ENCODE results near the gene RBP5.

Gene RBP5

GRCh38 chr12:7150356-7150755, 21.7 kb upstream of the RBP5 start:
- H3K4me2 ChIP-seq: no peak overlapping the region
- no peaks in the 10 kb centered on the region for H3K27me3 ChIP-seq
- H3K4me3 ChIP-seq: no peak overlapping the region
- peaks cover 94% of the 10 kb centered on the region for H3K36me3 ChIP-seq
- no peaks in the 10 kb centered on the region for H4K20me1 ChIP-seq
- no peak overlapping the region for H3K27ac ChIP-seq
- no peak overlapping the region for H3K9ac ChIP-seq
- no peaks in the 10 kb centered on the region for H3K9me3 ChIP-seq
- peaks cover 14% of the 10 kb centered on the region for H3K4me1 ChIP-seq
- TF ChIP-seq Cebpa-rat (IDR thresholded peaks at IDR 0.05): no peak

DNA sequence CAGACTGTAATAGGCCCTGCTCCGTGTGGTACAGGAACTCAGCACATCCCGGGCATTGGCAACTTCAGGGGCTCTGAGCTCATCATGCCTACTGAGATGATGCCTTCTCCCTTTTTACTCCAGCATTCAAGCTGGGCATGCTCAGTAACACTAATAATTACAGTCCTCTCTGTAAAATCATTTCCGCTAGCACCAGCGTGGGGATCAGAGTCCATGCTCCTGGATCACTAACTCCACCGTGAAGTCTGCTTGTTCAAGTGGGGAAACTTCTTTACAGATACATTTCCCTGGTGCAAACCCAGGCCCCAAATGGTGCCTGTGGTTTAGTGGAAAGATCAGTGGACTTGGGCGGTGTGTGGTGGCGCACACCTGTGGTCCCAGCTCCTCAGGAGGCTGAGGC, 18.2 kb upstream of the RBP5 start:
- H3K9ac ChIP-seq: no peak overlapping the region
- H3K27ac ChIP-seq: no peak overlapping the region
- no peaks in the 10 kb centered on the region for H3K27me3 ChIP-seq
- H3K36me3 ChIP-seq: peaks cover 89% of the 10 kb centered on the region
- H3K4me1 ChIP-seq: no peaks in the 10 kb centered on the region
- H3K4me3 ChIP-seq: no peak overlapping the region
- no peaks in the 10 kb centered on the region for H4K20me1 ChIP-seq
- no peaks in the 10 kb centered on the region for H3K9me3 ChIP-seq
- no peak overlapping the region for H3K4me2 ChIP-seq
- TF ChIP-seq Cebpa-rat (IDR thresholded peaks at IDR 0.05): no peak

- H3K4me3 ChIP-seq: no peak overlapping the region
- peaks cover 89% of the 10 kb centered on the region for H3K36me3 ChIP-seq
- H3K9ac ChIP-seq: no peak overlapping the region
- no peak overlapping the region for H3K4me2 ChIP-seq
- no peaks in the 10 kb centered on the region for H3K4me1 ChIP-seq
- TF ChIP-seq Cebpa-rat (IDR thresholded peaks at IDR 0.05): no peak
- H3K9me3 ChIP-seq: no peaks in the 10 kb centered on the region
- H3K27ac ChIP-seq: no peak overlapping the region
- H4K20me1 ChIP-seq: no peaks in the 10 kb centered on the region
- H3K27me3 ChIP-seq: no peaks in the 10 kb centered on the region
Observed at GRCh38 chr12:7146228-7146627, 17.5 kb upstream of the RBP5 start.

GRCh38 chr12:7145671-7146070, 17.0 kb upstream of the RBP5 start:
- Histone ChIP-seq H3K4me2 (no peak overlapping the region), H3K9ac (no peak overlapping the region), H3K9me3 (no peaks in the 10 kb centered on the region), H3K4me1 (no peaks in the 10 kb centered on the region), H4K20me1 (no peaks in the 10 kb centered on the region), H3K36me3 (peaks cover 87% of the 10 kb centered on the region), H3K4me3 (no peak overlapping the region), H3K27ac (no peak overlapping the region), H3K27me3 (no peaks in the 10 kb centered on the region)
- no peak for TF ChIP-seq Cebpa-rat (IDR thresholded peaks at IDR 0.05)

DNA sequence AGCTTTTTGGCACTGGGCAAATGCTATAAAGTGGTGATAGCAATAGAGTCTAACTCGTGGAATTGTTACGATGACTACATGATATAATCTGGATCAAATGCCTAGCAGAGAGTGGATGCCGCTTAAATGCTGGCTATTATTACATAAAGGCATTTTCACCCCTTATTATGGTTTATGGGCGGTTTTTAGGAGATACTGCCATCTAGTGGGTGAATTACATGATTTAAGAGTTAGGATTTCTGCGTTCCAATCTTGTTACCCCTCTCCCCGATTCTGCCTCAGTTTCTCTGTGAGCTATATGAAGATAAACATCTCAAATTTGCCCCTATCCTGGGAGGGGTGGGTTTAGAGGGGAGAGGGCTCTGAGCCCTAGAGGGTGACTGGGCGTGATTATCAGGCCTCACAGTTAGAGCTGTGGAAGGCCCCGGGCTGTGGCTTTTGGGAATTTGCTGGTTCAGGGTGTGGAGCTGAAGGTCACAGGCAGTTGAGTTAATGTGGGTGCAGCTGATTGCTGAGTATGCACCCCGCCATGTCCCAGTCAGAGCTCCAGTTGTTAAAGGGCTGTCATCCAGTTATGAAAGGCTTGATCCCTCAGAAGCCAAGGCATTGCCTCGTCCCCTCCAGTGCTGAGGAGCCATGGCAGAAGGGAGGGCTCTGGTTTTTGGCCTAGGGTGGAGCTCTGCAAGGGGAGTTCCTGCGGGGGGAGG, 15.9 kb upstream of the RBP5 start:
- Histone ChIP-seq H3K4me3 (no peak overlapping the region), H3K4me1 (no peaks in the 10 kb centered on the region), H3K9ac (no peak overlapping the region), H3K4me2 (no peak overlapping the region), H4K20me1 (no peaks in the 10 kb centered on the region), H3K9me3 (no peaks in the 10 kb centered on the region), H3K36me3 (peaks cover 87% of the 10 kb centered on the region), H3K27ac (no peak overlapping the region), H3K27me3 (no peaks in the 10 kb centered on the region)
- TF ChIP-seq Cebpa-rat (IDR thresholded peaks at IDR 0.05): no peak

- Histone ChIP-seq H4K20me1 (no peaks in the 10 kb centered on the region), H3K4me3 (no peak overlapping the region), H3K36me3 (peaks cover 87% of the 10 kb centered on the region), H3K9me3 (no peaks in the 10 kb centered on the region), H3K27me3 (no peaks in the 10 kb centered on the region), H3K9ac (no peak overlapping the region), H3K27ac (no peak overlapping the region), H3K4me1 (no peaks in the 10 kb centered on the region), H3K4me2 (no peak overlapping the region)
- TF ChIP-seq Cebpa-rat (IDR thresholded peaks at IDR 0.05): no peak
Observed at GRCh38 chr12:7143564-7143963, 14.9 kb upstream of the RBP5 start.

DNA sequence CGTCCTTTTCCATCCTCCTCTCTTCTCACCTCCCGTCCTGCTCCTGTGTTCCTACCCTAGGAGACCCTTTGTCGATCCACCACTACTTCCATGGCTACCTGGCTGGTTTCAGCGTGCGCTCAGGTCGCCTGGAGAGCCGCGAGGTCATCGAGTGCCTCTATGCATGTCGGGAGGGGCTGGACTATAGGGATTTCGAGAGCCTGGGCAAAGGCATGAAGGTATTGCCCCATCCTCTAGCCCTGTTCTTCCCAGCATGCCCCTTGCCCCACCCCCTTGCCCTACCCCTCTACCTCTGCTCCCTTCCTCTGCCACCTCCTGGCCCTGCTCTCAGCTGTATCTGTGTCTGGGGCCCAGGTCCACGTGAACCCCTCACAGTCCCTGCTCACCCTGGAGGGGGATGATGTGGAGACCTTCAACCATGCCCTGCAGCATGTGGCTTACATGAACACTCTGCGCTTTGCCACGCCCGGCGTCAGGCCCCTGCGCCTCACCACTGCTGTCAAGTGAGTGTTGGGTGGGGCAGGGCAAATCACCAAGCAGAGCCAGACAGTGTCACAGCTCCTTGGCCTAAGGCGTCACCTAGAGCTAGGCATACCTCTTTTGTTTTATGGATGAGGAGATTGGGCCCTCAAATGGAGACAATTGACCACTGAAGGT, 14.2 kb upstream of the RBP5 start:
- H3K4me2 ChIP-seq: no peak overlapping the region
- H3K9me3 ChIP-seq: no peaks in the 10 kb centered on the region
- H3K4me1 ChIP-seq: no peaks in the 10 kb centered on the region
- H3K36me3 ChIP-seq: peaks cover 87% of the 10 kb centered on the region
- H3K27me3 ChIP-seq: no peaks in the 10 kb centered on the region
- no peak overlapping the region for H3K9ac ChIP-seq
- no peak overlapping the region for H3K27ac ChIP-seq
- H3K4me3 ChIP-seq: no peak overlapping the region
- TF ChIP-seq Cebpa-rat (IDR thresholded peaks at IDR 0.05): no peak
- H4K20me1 ChIP-seq: no peaks in the 10 kb centered on the region

DNA sequence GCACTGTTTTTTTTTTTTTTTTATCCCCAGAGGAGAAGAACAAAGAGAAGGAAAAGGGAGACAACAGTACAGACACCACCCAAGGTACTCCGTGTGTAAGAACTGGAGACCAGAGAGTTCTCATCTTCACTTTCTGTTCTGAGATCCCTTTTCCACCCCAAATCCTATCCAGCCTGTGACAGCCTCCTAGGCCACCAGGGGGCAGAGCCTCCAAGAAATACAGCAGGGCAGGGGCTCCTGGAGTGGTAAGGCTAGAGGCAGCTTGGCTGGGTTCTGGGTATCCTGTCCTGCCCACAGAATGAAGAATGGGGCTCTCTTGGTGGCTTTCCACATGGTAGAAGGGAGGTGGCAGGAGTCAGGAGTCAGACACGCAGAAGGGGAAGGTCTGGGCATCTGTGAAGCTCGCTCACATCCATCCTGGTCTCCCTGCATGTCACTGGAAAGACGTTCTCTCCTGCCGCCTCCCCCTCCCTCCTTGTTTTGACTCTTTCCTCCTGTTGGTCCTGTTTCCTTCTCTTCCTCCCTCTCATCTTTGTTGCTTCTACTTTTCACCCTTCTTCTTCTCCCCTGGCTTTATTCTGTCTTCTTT, 13.5 kb upstream of the RBP5 start:
- Histone ChIP-seq H3K4me3 (no peak overlapping the region), H4K20me1 (no peaks in the 10 kb centered on the region), H3K4me2 (no peak overlapping the region), H3K4me1 (no peaks in the 10 kb centered on the region), H3K27ac (no peak overlapping the region), H3K9me3 (no peaks in the 10 kb centered on the region), H3K9ac (no peak overlapping the region), H3K36me3 (peaks cover 89% of the 10 kb centered on the region), H3K27me3 (no peaks in the 10 kb centered on the region)
- no peak for TF ChIP-seq Cebpa-rat (IDR thresholded peaks at IDR 0.05)

GRCh38 chr12:7141351-7142005, 12.8 kb upstream of the RBP5 start:
- Histone ChIP-seq H3K9ac (no peak overlapping the region), H3K4me2 (no peak overlapping the region), H3K27me3 (no peaks in the 10 kb centered on the region), H3K36me3 (peaks cover 89% of the 10 kb centered on the region), H3K4me3 (no peak overlapping the region), H3K9me3 (no peaks in the 10 kb centered on the region), H3K27ac (no peak overlapping the region), H4K20me1 (no peaks in the 10 kb centered on the region), H3K4me1 (no peaks in the 10 kb centered on the region)
- TF ChIP-seq Cebpa-rat (IDR thresholded peaks at IDR 0.05): no peak

DNA sequence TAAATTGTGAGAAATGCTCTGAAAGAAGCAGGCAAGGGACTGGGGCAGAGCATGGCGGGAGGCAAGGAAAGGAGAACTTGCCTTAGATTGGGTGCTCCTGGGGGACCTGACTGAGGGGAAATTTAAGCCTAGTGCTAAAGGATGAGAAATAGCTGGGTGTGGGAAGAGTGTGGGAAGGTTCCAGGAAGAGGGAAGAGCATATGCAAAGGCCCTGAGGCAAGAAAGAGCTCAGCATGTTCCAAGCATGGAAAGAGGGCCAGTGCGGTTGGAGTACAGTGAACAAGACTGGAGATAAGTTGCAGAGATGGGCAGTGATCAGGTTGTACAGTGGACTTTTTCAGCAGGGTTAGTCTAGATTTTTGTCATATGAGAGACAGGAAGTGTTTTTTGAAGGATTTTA, 10.5 kb upstream of the RBP5 start:
- no peak for TF ChIP-seq Cebpa-rat (IDR thresholded peaks at IDR 0.05)
- Histone ChIP-seq H3K36me3 (peaks cover 93% of the 10 kb centered on the region), H3K4me2 (no peak overlapping the region), H3K9me3 (no peaks in the 10 kb centered on the region), H3K4me1 (no peaks in the 10 kb centered on the region), H3K27ac (no peak overlapping the region), H3K27me3 (no peaks in the 10 kb centered on the region), H3K9ac (no peak overlapping the region), H3K4me3 (no peak overlapping the region), H4K20me1 (no peaks in the 10 kb centered on the region)

Measured in BLaER1 (cell line).